ENCODE measurements around the gene HNRNPF. TPM values are rescaled to one million over a fixed set of nuclear protein-coding genes. Genes with fewer than 3 reads are reported as not detected.
"Not testable (repeated sequence)": the region's sequence is repeated elsewhere in the genome, so short reads cannot be mapped to it uniquely, and the experiment has no call there.

The HNRNPF gene
- total RNA-seq, 1 donor: 229 TPM

DNA sequence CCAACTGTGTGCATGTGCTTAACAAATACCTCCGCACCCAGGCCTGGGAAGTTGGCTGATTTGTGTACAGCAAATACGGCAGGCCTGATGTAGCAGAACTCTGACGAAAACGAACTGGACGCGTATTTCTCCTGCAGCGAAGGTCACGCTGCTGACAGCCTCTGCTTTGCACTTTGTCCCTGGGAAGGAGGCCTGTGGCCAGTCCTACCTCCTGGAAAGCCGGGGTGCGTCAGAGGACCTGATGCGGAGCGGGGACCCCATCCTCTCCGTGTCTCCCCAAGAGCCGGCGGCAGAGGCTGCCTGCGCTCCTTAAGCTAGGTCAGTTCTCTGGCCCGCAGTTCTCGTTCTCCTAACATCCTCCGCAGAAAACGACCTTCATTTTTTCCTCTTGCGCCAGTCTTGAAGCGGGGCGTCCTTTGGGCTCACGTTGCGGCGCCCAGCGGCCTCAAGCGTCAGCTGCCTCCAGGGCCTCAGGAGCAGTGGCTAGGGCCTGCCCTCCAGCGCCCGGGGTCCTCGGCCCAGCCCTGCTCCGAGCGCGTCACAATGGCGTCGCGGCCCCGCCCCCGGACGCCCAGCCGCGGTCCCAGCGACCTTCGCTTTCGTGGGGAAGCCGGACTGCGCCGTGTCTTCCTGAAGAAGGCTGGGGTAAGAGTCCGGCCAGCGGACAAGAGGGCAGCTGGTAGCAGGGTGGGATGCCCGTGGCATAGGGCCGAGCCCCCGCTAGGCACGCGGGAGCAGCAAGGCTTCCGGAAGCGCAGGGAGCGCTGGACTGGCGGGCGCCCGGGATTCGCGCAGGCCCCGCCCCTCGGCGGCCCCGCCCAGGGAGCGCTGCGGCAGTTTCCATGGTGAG, 27.5 kb upstream of the HNRNPF start, which contains the start of gene ZNF487:
ZNF487 (plus strand) TSS at position 821 of the 850 bp plus-strand sequence. CDS start 38,703 bp downstream, outside the sequence.
- H3K9me3 ChIP-seq (ENCODE audit: low read depth, low read length): no peaks in the 10 kb centered on the region
- no peaks in the 10 kb centered on the region for H3K36me3 ChIP-seq (ENCODE audit: insufficient read depth, low read length)
- H3K4me3 ChIP-seq (ENCODE audit: insufficient read depth, low read length): peak within 1 kb of the TSS; percentile 97
- H3K4me2 ChIP-seq (ENCODE audit: insufficient read depth, low read length): peak within 1 kb of the TSS; percentile 96
- H3K4me1 ChIP-seq (ENCODE audit: insufficient read depth, low read length): peaks cover 6% of the 10 kb centered on the region
- H3K79me2 ChIP-seq (ENCODE audit: insufficient read depth, low read length): peaks cover 11% of the 10 kb centered on the region
- H4K20me1 ChIP-seq (ENCODE audit: insufficient read depth, low read length): no peaks in the 10 kb centered on the region
- peak within 1 kb of the TSS; percentile 97 for H3K27ac ChIP-seq (ENCODE audit: low read depth, low read length)
- no peaks in the 10 kb centered on the region for H3K27me3 ChIP-seq (ENCODE audit: insufficient read depth, low read length)
- H2AFZ ChIP-seq (ENCODE audit: low read length): peak within 1 kb of the TSS; percentile 88
- DNase-seq (ENCODE audit: insufficient read length, low spot score, missing footprints): peak; percentile 99
- no peak for TF ChIP-seq CTCF (IDR thresholded peaks at IDR 0.05; ENCODE audit: extremely low read depth, low read depth, low read length)

GRCh38 chr10:43430926-43431663, 22.1 kb upstream of the HNRNPF start:
- Histone ChIP-seq H3K9me3 (ENCODE audit: low read depth, low read length) (no peaks in the 10 kb centered on the region), H3K27ac (ENCODE audit: low read depth, low read length) (no peak overlapping the region), H3K27me3 (ENCODE audit: insufficient read depth, low read length) (no peaks in the 10 kb centered on the region), H4K20me1 (ENCODE audit: insufficient read depth, low read length) (no peaks in the 10 kb centered on the region), H3K4me2 (ENCODE audit: insufficient read depth, low read length) (no peak overlapping the region), H3K79me2 (ENCODE audit: insufficient read depth, low read length) (no peaks in the 10 kb centered on the region), H3K4me1 (ENCODE audit: insufficient read depth, low read length) (no peaks in the 10 kb centered on the region), H3K36me3 (ENCODE audit: insufficient read depth, low read length) (no peaks in the 10 kb centered on the region), H3K4me3 (ENCODE audit: insufficient read depth, low read length) (no peak overlapping the region), H2AFZ (ENCODE audit: low read length) (no peak overlapping the region)
- TF ChIP-seq CTCF (IDR thresholded peaks at IDR 0.05; ENCODE audit: extremely low read depth, low read depth, low read length): no peak
- DNase-seq (ENCODE audit: insufficient read length, low spot score, missing footprints): no peak

DNA sequence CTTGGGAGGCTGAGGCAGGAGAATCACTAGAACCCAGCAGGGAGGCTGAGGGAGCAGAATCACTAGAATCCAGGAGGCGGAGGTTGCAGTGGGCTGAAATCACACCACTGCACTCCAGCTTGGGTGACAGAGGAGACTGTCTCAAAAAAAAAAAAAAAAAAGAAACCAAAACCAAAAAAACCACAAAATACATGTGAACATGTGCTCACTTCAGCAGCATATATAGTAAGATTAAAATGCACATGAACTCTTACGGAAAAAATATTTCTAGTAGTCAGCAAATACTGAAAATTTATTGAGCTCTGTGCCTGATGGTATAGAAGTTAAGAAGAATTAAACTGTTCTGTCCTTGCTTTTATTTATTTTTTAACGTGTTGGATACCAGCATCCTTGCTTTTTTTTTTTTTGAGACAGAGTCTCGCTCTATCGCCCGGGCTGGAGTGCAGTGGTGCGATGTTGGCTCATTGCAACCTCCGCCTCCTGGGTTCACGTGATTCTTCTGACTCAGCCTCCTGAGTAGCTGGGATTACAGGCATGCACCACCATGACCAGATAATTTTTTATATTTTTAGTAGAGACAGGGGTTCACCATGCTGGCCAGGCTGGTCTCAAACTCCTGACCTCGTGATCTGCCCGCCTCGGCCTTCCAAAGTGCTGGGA, 18.3 kb upstream of the HNRNPF start:
- Histone ChIP-seq H3K4me1 (ENCODE audit: insufficient read depth, low read length) (no peaks in the 10 kb centered on the region), H3K27ac (ENCODE audit: low read depth, low read length) (no peak overlapping the region), H3K9me3 (ENCODE audit: low read depth, low read length) (no peaks in the 10 kb centered on the region), H4K20me1 (ENCODE audit: insufficient read depth, low read length) (no peaks in the 10 kb centered on the region), H3K36me3 (ENCODE audit: insufficient read depth, low read length) (no peaks in the 10 kb centered on the region), H3K79me2 (ENCODE audit: insufficient read depth, low read length) (no peaks in the 10 kb centered on the region), H2AFZ (ENCODE audit: low read length) (no peak overlapping the region), H3K4me3 (ENCODE audit: insufficient read depth, low read length) (no peak overlapping the region), H3K27me3 (ENCODE audit: insufficient read depth, low read length) (no peaks in the 10 kb centered on the region), H3K4me2 (ENCODE audit: insufficient read depth, low read length) (no peak overlapping the region)
- TF ChIP-seq CTCF (IDR thresholded peaks at IDR 0.05; ENCODE audit: extremely low read depth, low read depth, low read length): no peak
- DNase-seq (ENCODE audit: insufficient read length, low spot score, missing footprints): no peak

- H3K79me2 ChIP-seq (ENCODE audit: insufficient read depth, low read length); H3K4me3 ChIP-seq (ENCODE audit: insufficient read depth, low read length); H3K4me2 ChIP-seq (ENCODE audit: insufficient read depth, low read length); H3K27ac ChIP-seq (ENCODE audit: low read depth, low read length); H3K36me3 ChIP-seq (ENCODE audit: insufficient read depth, low read length); H3K27me3 ChIP-seq (ENCODE audit: insufficient read depth, low read length); H3K4me1 ChIP-seq (ENCODE audit: insufficient read depth, low read length); H3K9me3 ChIP-seq (ENCODE audit: low read depth, low read length); DNase-seq (ENCODE audit: insufficient read length, low spot score, missing footprints); H4K20me1 ChIP-seq (ENCODE audit: insufficient read depth, low read length); H2AFZ ChIP-seq (ENCODE audit: low read length): not testable (repeated sequence)
Observed at GRCh38 chr10:43426476-43426875, 17.5 kb upstream of the HNRNPF start.

Measured in osteoblast (primary cell).